HG02885 (cell line): ENCODE data around the gene IGFL2.
"Not testable (repeated sequence)": the region's sequence is repeated elsewhere in the genome, so short reads cannot be mapped to it uniquely, and the experiment has no call there.

Experiments used
- ATAC-seq: cut with Tn5 transposase; IDR thresholded peaks from one replicate; pipeline ENCODE4 v1.9.1; 2021; ENCODE audit warnings: mild to moderate bottlenecking; ENCODE audit not compliant: unreplicated experiment, poor library complexity

Gene IGFL2

DNA sequence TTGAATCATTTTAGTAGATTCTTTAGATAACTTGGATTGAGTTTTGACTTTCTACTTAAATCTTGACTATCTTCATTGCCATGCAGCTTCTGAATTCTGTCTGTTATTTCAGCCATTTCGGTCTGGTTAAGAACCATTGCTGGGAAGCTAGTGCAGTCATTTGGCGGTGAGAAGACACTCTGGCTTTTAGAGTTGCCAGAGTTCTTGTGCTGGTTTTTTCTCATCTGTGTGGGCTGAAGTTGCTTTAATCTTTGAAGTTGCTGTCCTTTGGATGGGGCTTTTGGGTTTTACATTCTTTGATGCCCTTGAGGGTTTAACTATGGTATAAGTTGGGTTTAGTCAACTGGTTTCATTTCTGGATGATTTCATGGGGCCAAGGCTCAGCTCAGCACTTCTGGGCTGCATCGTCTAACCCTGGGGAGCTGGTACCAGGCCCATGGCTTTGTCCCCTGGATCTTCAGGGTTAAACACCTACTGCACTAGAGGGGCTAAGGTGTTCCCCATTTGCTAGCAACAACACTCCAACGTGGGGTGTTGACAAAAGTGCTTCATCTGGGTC is 10.0 kb upstream of the IGFL2 start:
- no peak for ATAC-seq

DNA sequence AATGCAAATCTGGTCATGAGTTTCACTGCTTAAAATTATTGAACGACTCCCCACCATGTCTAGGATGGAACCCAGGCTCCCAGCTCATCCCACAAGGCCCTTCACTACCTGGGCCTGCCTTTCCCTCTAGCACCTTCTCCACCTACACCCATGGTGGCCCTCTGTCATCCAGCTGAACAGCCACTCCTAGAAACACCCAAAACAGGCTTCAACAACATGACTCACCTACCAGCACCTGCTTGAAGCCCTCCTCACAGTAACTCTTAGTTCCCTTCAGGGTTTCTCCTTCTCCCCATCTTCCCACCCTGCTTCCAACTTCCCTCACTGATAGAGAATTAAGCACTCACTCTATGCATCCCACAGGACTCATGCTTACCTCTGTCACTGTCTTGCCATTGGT is 6.6 kb upstream of the IGFL2 start:
- ATAC-seq: no peak

DNA sequence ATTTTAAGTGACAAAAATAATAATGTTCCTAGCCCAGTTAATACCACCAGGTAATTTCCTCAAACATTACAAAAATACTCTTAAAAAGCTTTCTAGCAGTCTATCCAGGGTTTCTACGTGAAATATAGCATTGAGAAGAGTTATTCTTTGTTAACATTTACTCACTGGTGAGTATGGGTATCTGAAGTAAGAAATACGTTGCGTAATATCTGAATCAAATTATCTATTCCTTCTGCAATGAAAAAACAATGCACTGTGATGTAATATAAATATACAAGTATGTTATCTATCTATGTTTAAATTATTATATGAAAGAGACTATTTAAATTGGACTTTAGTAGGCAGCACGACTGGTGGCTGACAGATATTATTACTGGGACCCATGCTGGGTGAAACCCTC is 5.7 kb upstream of the IGFL2 start:
- ATAC-seq: no peak

DNA sequence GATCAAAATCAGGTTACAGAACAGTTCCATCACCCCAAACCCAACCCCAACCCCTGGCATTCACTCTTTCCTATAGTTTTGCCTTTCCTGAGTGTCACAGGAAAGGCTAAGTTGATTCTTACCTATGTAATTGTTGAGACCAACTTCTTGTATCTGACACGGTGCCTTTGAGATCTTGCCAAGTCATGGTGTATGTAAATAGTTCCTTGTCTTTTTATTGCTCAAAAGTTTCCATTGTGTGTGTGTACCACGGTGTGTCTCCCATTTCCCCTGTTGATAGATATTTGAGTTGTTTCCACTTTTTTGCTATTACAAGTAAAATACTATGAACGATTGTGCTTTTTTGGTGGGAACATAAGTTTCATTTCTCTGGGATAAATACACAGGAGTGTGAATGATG is 3.3 kb upstream of the IGFL2 start:
- ATAC-seq: no peak

DNA sequence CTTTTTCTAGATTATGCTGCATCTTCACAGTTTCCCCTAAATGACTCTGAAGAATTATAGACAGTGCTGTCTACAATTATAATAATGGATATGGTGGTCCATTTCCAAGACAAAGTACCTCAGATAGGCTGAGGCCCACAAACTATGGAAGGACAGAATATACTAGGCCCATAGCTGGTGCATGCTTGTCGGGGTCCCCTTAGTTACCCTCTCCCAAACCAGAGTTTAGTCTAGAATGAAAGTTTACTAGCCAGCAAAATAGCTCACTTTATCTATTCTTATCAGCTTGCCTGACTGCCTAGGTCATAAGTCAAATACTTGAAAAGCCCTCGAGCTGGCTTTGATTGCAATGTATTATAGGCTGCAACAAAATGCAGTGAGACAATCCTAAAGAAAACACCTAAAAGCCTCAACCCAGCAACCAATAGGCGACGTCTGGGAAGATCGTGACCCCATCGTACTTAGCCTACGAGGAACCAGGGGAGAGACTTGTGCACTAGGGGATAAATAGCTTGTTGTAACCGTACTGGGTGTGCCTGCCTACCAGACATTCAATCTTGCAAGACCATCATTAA is 785 bp upstream of the IGFL2 start:
- ATAC-seq: no peak

DNA sequence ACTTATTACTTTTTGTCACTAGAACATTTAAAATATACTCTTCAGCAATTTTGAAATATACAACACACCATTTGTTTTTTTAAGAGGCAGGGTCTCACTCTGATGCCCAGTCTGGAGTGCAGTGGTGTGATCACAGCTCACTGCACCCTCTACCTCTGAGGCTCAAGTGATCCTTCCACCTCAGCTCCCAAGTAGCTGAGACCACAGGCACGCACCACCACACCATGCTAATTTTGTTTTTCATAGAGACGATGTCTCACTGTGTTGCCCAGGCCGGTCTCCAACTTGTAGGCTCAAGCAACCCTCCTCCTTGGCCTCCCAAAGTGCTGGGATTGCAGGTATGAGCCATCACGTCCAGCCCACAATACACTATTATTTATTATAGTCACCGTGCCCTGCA is 2.6 kb downstream of the IGFL2 start:
- no peak for ATAC-seq

- no peak for ATAC-seq
Observed at GRCh38 chr19:46155237-46155636, 7.2 kb downstream of the IGFL2 start.

- no peak for ATAC-seq
Observed at GRCh38 chr19:46159418-46160232, 11.6 kb downstream of the IGFL2 start.

- ATAC-seq: no peak
Observed at GRCh38 chr19:46160233-46160775, 12.3 kb downstream of the IGFL2 start.

GRCh38 chr19:46161642-46162257 is 13.7 kb downstream of the IGFL2 start:
- not testable (repeated sequence) for ATAC-seq

GRCh38 chr19:46162731-46163130 is 14.7 kb downstream of the IGFL2 start:
- ATAC-seq: no peak

DNA sequence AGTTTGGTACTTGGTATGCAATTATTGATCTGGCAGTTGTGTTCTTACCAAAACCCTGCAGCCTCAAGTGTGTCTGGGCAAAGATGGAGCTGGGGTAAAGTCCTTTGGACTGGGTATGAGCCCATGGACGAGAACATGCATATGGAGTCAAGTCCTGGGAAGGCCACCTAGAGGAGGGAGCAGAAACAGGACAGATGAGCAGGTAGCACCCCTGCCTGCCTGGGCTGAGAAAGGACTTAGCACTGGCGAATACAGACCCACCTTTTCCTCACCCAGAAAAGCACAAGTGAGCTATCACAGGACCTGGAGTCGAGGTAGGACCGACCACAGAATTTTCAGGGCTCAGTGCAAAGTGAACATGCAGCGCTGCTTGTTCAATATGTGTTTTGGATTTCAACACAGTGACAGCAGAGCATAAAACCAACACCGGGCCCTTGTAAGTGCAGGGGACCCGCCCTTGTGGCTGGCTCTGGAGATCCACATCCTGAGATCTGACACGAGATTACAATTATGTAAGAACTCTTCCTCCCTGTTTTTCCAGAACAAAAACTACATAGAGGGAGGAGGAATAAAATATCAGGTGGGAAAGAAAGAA is 25.9 kb downstream of the IGFL2 start:
- no peak for ATAC-seq

- no peak for ATAC-seq
Observed at GRCh38 chr19:46176116-46176860, 28.2 kb downstream of the IGFL2 start.

GRCh38 chr19:46179076-46179759 is 31.2 kb downstream of the IGFL2 start:
- ATAC-seq: no peak

DNA sequence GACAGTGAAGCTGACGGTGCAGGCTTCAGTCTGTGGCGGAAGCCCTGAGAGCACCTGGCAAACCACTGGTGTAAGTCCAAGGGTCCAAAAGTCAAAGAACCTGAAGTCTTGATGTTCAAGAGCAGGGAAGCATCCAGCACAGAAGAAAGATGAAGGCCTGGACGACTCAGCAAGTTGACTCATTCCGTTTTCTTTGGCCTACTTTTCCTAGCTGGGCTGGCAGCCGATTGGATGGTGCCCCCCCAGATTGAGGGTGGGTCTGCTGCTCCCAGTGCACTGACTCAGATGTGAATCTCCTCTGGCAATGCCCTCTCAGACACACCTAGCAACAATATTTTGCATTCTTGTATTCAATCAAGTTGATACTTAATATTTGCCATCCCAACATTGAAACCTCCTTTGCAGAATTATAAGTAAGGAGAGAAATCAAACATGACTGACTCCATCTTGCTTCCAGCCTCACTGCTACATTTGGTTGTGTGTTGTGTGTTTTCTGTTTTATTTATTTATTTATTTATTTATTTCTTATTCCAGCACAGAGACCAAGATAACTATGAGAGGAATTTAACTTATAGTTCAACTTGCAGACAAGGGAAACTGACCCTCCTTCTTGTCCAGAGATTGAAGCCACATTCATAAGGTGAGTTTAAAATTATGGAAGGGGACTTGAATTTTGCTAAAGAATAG is 32.8 kb downstream of the IGFL2 start:
- no peak for ATAC-seq

DNA sequence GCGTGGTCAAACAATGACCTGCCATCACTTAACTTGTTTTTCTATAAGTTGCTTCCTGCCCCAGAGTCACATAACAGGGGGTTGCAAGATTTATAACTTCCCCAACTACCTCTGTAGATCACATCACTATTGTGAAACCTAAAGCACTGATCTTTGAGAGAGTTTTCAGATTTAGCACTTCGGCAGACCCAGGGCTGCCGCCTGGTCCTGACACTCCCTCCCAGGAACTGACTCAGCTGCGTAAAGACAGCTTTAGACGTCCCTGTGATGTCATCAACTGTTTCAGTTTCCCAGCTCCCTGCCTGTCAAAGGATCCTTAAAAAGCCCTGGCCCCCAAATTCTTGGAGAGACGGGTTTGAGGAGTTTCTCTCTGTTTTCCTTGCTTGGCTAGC is 33.3 kb downstream of the IGFL2 start:
- no peak for ATAC-seq

GRCh38 chr19:46182476-46182875 is 34.4 kb downstream of the IGFL2 start:
- no peak for ATAC-seq

- not testable (repeated sequence) for ATAC-seq
Observed at GRCh38 chr19:46184775-46185710, 37.0 kb downstream of the IGFL2 start.
